ENCODE data around the gene ZNF775. TPM values are rescaled to one million over a fixed set of nuclear protein-coding genes. Genes with fewer than 3 reads are reported as not detected.
"Not testable (repeated sequence)": the region's sequence is repeated elsewhere in the genome, so short reads cannot be mapped to it uniquely, and the experiment has no call there.

ZNF775 gene
- total RNA-seq, 1 donor from 2014 or later: 3.0 TPM

- no peak for DNase-seq
Measured at GRCh38 chr7:150382123-150382843, 3.2 kb downstream of the ZNF775 start.

DNA sequence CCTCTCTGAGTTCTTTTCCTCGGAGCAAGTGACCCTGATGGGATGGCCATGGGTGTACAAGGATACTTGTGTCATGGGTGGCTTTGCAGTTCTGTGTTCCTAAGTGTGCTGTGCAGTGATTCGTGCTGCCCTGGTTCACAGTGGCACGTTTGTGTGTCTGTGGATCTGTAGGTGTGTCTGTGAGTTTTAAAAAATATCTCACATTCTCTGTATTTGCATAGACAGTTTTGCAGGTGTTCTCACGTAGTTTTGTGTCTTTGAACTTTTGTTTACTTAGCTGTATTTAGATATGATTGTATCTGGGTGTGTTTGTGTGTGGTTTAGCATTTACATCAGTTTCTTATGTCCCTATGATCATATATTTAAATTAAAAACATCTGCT, 3.7 kb downstream of the ZNF775 start:
- DNase-seq: no peak

- peak; percentile 20 for DNase-seq
Measured at GRCh38 chr7:150383710-150384397, 4.7 kb downstream of the ZNF775 start.

GRCh38 chr7:150384406-150385301, 5.5 kb downstream of the ZNF775 start:
- DNase-seq: no peak

- DNase-seq: no peak
Measured at GRCh38 chr7:150385302-150385723, 6.2 kb downstream of the ZNF775 start.

- not testable (repeated sequence) for DNase-seq
Measured at GRCh38 chr7:150385884-150386283, 6.8 kb downstream of the ZNF775 start.

GRCh38 chr7:150388306-150388705, 9.2 kb downstream of the ZNF775 start:
- DNase-seq: no peak

DNA sequence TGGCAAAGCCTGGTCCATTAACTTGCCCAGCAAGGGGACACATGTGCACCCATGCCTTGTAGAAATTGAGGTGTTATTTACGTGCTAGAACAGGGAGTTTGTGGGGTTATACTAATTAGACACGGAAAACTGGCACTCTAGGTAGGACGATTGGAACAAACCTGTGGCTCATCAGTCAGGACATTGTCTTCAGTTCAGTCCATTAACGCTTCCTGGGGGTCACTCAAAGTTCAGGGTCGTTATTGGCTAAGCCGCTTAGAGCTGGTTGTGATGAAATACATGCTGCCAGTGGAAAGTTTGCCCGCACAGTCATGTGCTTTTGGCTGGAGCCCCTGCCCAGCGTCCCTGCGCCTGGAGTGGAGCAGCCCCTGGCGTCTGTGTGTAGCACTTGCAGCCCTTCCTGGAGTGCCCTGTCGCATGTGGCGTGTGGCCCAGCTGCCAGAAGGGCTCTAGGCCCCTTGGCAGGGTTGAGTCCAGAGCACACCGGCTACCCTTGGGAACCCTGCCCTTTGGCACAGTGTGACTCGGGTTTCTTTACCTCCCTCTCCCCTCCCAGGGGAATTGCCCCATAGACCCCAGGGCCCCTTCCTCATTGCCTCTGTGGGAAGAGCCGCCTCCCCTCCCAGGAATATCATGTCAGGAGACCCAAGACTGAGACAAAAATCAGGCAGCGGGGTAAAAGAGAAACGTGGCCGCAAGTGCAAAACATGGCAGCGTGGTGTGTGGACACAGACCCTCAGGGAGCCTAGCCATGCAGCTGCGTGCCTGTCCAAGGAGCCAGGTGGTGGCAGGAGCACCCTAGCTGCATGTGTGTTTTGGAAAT, 9.8 kb downstream of the ZNF775 start:
- DNase-seq: no peak

GRCh38 chr7:150389532-150389816, 10.3 kb downstream of the ZNF775 start:
- DNase-seq: no peak

- no peak for DNase-seq
Measured at GRCh38 chr7:150390205-150390604, 11.1 kb downstream of the ZNF775 start.

- DNase-seq: no peak
Measured at GRCh38 chr7:150393325-150393724, 14.2 kb downstream of the ZNF775 start.

DNA sequence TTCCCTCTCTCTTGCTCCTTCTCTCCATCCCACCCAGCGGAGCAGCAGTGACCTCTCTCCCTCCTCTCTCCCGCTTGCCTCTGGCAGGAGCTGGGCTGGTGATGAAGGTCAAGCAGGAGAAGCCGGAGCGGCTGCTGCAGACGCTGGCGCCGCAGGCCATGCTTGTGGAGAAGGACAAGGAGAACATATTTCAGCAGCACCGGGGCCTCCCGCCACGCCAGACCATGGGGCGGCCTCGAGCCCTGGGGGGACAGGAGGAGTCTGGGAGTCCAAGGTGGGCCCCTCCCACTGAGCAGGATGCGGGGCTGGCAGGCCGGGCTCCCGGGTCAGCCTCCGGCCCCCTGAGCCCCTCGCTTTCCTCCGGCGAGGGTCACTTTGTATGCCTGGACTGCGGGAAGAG, 17.3 kb downstream of the ZNF775 start:
- DNase-seq: no peak

- DNase-seq: no peak
Measured at GRCh38 chr7:150396851-150397260, 17.7 kb downstream of the ZNF775 start.

DNA sequence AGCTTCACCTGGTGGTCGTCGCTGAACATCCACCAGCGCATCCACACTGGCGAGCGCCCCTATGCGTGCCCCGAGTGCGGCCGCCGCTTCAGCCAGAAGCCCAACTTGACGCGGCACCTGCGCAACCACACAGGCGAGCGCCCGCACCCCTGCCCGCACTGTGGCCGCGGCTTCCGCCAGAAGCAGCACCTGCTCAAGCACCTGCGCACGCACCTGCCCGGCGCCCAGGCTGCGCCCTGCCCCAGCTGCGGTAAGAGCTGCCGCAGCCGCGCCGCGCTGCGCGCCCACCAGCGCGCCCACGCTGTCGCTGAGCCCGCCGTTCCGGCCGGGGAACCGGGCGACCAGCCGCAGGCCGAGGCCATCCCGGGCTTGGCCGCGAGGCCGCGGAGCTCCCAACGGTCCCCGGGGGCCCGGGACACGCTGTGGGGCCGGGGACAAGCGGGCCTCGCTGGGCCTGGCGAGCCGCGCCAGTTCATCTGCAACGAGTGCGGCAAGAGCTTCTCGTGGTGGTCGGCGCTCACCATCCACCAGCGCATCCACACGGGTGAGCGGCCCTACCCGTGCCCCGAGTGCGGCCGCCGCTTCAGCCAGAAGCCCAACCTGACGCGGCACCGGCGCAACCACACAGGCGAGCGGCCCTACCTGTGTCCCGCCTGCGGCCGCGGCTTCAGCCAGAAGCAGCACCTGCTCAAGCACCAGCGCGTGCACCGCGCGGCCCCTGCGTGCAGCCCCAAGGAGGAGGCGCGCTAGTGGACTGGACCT, 18.4 kb downstream of the ZNF775 start:
- DNase-seq: no peak

GRCh38 chr7:150398108-150398964, 19.2 kb downstream of the ZNF775 start:
- no peak for DNase-seq

DNA sequence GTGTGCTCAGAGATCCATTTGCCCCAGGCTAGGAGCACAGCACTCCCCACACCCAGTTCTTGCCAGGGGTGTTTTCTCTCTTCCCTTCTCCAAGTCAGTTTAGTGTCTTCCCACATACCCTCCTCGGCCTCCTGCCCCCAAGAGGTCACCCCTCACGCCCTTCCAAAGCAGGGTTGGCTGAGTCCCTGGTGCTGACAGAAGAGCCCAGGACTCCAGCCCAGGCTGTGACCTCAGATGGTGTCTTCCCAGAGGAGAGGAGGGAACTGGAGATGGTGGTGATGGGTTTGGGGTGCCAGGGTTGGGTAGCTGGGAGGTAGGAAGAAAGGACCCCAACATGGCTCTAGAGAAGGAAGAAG, 19.8 kb downstream of the ZNF775 start:
- no peak for DNase-seq

- no peak for DNase-seq
Measured at GRCh38 chr7:150399421-150400007, 20.4 kb downstream of the ZNF775 start.

- DNase-seq: no peak
Measured at GRCh38 chr7:150400008-150400787, 21.1 kb downstream of the ZNF775 start.

DNA sequence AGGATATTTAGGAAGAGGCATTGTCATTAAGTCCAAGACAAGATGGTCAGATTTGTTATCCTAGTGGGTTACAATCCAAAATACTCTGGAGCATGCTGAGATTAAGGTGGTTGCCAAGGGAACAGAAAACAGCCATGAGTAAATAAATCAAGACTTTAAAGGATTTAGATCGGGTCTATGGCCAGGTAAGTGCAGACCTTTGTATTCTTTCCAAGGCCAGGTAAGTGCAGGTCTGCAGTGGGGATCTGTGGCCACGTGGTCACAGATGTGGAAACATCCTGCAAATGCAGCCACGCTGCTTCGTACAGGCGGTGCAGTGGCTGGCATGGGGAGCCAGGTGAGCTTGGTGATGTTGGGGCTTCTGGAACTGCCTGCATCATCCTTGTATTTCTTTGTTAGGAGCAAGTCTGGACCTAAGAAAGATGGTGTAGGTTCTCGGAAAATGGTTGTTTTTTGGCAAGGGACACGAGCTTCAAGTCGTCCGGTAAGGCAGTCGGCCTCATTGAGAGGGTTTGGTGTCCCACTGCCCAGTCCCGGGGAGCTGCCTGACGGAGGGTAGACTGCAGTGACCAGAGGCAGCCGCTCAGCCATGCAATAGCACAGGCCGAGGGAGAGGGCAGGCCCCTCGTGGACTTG, 21.8 kb downstream of the ZNF775 start:
- no peak for DNase-seq
